Kasumi-1 (cell line): ENCODE data around the gene PXDN.
"Not testable (repeated sequence)": the region's sequence is repeated elsewhere in the genome, so short reads cannot be mapped to it uniquely, and the experiment has no call there.

Source experiments
- DNase-seq, 2 experiments: peaks; one replicate each; lab custom pipeline; 2025; lab: John Stamatoyannopoulos, UW

The PXDN gene, protein sequence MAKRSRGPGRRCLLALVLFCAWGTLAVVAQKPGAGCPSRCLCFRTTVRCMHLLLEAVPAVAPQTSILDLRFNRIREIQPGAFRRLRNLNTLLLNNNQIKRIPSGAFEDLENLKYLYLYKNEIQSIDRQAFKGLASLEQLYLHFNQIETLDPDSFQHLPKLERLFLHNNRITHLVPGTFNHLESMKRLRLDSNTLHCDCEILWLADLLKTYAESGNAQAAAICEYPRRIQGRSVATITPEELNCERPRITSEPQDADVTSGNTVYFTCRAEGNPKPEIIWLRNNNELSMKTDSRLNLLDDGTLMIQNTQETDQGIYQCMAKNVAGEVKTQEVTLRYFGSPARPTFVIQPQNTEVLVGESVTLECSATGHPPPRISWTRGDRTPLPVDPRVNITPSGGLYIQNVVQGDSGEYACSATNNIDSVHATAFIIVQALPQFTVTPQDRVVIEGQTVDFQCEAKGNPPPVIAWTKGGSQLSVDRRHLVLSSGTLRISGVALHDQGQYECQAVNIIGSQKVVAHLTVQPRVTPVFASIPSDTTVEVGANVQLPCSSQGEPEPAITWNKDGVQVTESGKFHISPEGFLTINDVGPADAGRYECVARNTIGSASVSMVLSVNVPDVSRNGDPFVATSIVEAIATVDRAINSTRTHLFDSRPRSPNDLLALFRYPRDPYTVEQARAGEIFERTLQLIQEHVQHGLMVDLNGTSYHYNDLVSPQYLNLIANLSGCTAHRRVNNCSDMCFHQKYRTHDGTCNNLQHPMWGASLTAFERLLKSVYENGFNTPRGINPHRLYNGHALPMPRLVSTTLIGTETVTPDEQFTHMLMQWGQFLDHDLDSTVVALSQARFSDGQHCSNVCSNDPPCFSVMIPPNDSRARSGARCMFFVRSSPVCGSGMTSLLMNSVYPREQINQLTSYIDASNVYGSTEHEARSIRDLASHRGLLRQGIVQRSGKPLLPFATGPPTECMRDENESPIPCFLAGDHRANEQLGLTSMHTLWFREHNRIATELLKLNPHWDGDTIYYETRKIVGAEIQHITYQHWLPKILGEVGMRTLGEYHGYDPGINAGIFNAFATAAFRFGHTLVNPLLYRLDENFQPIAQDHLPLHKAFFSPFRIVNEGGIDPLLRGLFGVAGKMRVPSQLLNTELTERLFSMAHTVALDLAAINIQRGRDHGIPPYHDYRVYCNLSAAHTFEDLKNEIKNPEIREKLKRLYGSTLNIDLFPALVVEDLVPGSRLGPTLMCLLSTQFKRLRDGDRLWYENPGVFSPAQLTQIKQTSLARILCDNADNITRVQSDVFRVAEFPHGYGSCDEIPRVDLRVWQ (N-terminal part only)

GRCh38 chr2:1744446-1745170 lies at the start of gene PXDN:
Gene PXDN, minus strand, starts transcription at chr2:1744515. Its CDS starts 60 bp downstream, at chr2:1744455.
- DNase-seq = no peak

DNA sequence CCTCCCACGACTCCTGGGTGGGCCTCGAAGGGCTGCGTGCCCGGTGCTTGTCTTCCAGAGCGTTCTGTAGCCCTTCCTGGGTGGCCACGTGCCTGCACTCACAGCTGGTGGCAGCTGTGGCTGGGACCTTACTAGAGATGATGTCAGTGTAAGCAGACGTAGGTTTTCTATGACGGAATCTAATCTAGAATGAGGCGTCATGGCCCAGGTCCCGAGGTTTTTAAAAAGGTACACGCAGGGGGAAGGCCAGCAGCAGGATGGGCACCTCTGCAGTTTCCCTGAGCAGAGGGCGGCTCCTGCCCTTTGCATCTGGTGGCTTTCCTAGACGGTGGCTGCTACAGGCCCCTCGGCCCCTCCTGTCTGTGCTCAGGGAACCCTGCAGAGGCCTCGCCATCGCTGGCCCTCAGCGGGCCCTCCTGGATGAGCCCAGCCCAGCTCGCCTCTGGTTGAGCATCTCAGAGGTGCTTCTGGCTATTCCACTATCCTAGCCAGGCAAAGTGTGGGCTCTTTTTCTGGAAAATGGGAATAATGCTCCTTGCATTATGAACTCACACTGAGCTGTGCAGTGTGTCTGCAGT lies 49.6 kb upstream of the PXDN start:
- no peak for DNase-seq

DNA sequence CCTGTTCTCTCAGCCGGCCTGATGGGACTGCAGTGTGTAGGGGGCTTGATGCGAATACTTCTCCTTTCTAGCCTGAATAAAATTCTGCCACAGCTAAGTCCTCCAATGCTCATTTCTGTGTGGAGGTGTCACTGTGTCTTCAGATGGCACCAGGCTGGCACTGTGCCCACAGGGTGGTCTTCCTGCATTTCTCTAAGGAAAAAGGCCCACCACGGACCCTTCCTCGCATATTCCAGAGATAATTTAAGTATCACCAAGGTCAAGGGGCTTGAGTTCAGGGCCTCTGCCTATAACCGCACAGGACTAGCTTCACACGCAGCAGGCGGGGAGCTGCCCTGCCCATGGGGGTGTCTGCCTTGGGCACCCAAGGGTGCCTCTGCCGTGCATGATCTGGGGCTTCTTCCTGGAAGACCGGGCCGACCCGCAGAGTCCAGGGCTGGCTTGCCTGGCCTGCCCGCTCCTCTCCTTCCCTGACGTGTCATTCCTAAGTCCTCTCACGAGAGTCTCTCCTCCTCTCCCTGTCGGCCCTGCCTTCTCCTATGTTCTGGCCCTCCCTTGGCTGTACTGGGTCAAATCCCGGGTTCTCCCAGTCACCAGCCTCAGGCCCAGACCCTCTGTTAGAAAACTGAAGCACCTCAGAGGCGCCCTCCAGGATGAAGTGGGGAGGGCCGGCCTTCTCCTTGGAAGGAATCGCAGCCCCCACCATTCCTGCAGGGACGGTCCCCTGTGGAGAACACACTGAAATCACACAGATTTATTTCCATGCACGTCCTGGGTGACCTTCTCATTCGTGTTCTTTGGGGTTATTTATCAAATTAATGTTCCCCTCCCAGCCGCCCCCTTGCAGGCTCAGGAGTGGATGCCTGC lies 48.9 kb upstream of the PXDN start:
- no peak for DNase-seq

GRCh38 chr2:1791685-1792435 lies 47.5 kb upstream of the PXDN start:
- no peak for DNase-seq

GRCh38 chr2:1791006-1791605 lies 46.8 kb upstream of the PXDN start:
- no peak for DNase-seq

DNA sequence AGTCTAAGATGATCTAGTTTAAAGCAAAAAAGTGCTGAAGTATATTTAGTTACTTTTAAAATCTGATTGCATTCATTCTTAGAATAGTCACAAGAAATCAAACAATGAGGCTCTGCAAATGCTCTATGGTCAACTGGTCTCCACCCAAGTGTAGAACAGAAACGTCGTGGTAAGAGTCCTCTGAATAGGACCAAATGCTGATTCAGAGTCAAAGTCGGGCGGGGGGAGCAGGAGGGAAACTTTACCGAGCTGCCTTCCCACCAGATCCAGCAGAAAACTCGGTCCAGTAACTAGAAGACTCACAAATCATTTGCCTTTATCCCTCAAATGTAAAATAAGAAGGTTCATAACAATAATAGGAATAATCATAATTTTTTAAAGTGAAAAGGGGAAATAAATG lies 46.2 kb upstream of the PXDN start:
- DNase-seq = no peak

DNA sequence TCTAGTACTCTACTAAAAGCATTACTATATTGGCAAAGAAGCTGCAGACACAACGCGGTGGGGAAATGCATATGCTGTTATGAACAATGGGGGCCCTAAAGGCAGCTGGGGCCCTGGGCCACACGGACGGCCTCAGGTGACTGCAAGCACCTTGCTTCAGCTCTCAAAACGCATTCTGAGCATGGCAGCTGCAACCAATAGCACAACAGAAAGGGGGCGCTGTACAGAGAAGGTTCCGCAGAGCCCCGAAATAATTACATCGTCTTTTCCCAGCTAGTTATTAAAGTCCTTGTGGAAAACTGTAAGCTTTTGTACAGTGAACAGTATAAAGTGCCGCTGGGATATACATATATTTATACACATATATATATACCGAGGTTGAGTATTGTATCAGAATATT lies 45.3 kb upstream of the PXDN start:
- no peak for DNase-seq

- no peak for DNase-seq
These were observed 44.2 kb upstream of the PXDN start for GRCh38 chr2:1788478-1788959.

- DNase-seq = no peak
These were observed 43.6 kb upstream of the PXDN start for GRCh38 chr2:1787755-1788477.

- DNase-seq = no peak
These were observed 40.8 kb upstream of the PXDN start for GRCh38 chr2:1784986-1785617.

DNA sequence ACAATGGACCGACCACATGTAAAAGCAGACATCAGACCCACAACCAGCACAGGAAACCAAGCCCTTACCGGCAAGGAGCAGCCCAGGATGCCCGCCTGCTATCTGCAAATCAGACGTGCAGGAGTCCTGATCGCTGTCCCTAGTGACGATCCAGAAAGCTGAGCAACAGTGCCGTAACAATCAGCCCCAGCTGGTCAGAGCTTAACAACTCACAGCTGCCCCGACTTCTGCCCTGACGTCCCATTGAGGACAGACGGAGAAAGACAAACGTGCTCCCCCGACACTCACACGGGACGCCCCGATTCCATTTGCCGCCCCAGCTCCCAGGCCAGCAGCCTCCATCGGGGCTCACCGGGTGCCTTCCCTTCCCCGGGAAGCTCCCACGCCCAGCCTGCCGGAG lies 39.8 kb upstream of the PXDN start:
- DNase-seq = no peak

GRCh38 chr2:1782514-1782913 lies 38.2 kb upstream of the PXDN start:
- DNase-seq = no peak

DNA sequence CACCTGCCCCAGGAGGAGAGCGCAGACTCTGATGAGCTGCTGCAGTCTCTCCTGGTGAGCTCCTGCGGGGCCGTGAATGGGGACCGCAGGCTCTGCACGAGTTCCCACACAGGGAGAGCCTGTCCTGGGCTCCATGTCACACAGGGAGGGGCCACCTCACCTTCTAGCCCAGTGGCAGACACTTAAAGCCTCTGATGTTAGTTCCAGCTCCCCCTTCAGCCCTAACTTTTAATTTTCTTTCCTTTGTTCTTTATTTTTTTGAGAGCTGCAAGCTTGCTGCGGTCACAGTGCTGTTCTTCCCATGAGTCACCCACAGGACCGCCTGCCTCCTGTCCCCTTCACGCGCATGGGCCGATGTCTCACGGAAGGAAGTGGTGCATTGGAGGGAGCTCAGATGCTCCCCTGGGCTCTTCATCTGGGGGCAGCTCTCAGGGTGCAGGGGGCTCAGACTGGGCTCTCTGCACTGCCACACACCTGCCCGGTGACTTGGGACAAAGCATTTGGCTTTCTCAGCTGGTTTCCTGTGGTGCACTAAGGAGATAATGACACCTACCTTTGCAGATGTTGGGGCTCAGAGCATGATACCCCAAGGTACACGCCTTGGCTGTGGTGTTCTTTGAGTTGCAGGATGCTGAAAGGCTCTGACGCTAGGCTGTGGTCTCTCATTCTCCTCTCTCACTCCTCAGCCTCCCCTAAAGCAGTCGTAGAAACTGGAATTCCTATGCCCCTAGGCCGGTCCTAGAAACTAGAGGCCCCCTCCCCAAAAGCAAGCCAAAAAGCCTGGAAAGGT lies 37.2 kb upstream of the PXDN start:
- no peak for DNase-seq

GRCh38 chr2:1780693-1781092 lies 36.4 kb upstream of the PXDN start:
- DNase-seq = no peak

DNA sequence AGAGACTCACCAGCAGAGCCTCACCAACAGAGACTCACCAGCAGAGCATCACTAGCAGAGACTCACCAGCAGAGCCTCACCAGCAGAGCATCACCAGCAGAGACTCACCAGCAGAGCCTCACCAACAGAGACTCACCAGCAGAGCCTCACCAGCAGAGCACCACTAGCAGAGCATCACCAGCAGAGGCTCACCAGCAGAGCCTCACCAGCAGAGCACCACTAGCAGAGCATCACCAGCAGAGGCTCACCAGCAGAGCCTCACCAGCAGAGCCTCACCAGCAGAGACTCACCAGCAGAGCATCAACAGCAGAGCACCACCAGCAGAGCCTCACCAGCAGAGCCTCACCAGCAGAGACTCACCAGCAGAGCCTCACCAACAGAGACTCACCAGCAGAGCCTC lies 35.7 kb upstream of the PXDN start:
- not testable (repeated sequence) for DNase-seq

- no peak for DNase-seq
These were observed 34.3 kb upstream of the PXDN start for GRCh38 chr2:1778566-1778965.

DNA sequence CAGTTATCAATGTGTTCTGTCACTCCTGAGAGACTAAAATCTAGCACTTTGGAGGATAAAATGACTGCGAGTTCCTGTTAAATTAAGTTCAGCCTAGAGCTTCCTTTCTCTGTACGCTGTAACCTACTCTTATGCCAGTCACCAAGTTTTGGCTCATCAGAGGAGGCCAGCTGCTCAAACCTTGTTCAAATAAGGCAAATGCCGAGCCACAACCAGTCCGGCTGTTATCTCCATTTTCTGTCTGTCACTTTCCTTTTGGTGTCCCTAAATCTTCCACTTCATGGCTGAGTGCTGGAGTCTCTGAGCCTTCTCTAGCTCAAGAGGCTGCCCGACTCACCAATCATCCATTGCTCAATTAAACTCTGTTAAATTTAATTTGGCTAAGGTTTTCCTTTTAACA lies 33.5 kb upstream of the PXDN start:
- no peak for DNase-seq
